Uterus (tissue), 2 donors: ENCODE measurements around the gene PRKAG3.

Source experiments
- CTCF ChIP-seq, 4 experiments: fragments of 200-600 bp in 2 of 4; fragments of 450-650 bp in 2 of 4; sonication (generic) in 2 of 4; IDR thresholded peaks; one replicate each; pipeline ENCODE4 v1.5.1; 2016 to 2019; ENCODE audit warnings: antibody characterized with exemption in 4 of 4, mild to moderate bottlenecking in 2 of 4, moderate library complexity in 1 of 4
- POLR2A ChIP-seq, 2 donors: fragments of 450-650 bp; IDR thresholded peaks; one replicate each; pipeline ENCODE4 v1.6.1; 2016; ENCODE audit warnings: antibody characterized with exemption in 2 of 2, mild to moderate bottlenecking in 1 of 2, moderate library complexity in 1 of 2

DNA sequence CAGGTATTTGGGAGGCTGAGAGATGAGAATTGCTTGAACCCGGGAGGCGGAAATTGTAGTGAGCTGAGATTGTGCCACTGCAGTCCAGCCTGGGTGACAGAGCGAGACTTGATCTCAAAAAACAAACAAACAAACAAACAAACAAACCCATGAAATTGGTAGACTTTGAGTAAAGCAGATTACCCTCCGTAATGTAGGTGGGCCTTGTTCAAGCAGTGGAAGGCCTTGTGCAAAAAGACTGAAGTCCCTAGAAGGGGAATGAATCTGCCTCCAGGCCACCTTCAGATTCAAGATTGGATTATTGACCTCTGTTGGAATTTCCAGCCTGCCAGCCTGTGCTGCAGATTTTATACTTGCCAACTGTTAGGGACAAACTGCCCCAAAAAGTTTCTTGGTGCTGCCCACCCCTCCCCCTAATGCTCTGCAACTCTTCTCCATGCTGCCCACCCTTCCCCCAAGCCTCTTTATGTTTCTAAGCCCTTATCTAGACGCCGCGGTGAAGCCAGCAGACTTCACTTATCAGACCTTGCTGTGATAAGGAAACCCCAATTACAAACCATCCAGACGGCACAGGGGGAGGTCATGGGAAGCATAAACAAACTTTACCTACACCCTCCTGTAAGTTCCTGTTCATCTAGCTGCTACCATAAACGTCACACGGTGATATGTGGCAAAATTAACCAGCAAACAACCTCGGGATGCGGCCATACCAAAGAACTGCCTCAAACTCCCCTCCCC lies 32.7 kb downstream of the PRKAG3 start:
- no peak for TF ChIP-seq POLR2A (IDR thresholded peaks at IDR 0.05)
- no peak for TF ChIP-seq CTCF (IDR thresholded peaks at IDR 0.05)
